OCI-LY7 (cell line): Measurements from ENCODE around the gene SIDT1. TPM values are rescaled to one million over a fixed set of nuclear protein-coding genes. Genes with fewer than 3 reads are reported as not detected.

Experiments
- BruUV-seq: library from RNA; stranded (reverse); fragments of 400-500 nt; replicated peaks from 2 replicates; lab custom pipeline; 2021; lab: Mats Ljungman, UMichigan
- CTCF ChIA-PET: fragments of 300-600 bp; sonication (Branson Sonifier 250); formaldehyde crosslinking; loops from one replicate; lab custom pipeline; 2022; ENCODE audit warnings: antibody characterized with exemption; ENCODE audit not compliant: unreplicated experiment; lab: Charles Lee
- POLR2A ChIA-PET: fragments of 300-600 bp; sonication (Branson Sonifier 250); formaldehyde crosslinking; loops from one replicate; lab custom pipeline; 2022; ENCODE audit warnings: antibody characterized with exemption; lab: Charles Lee
- DNase-seq: peaks from one replicate; pipeline ENCODE4 v3.0.0-alpha.2; 2015; ENCODE audit warnings: low spot score
- H2AFZ ChIP-seq: fragments of 200-600 bp; sonication (generic), shearing (Covaris generic); 2 replicates; pipeline ENCODE4 v1.6.1; 2014; ENCODE audit warnings: mild to moderate bottlenecking, antibody characterized with exemption, low read length, moderate library complexity
- H3K27ac ChIP-seq: fragments of 200-600 bp; sonication (generic); 2 replicates; pipeline ENCODE4 v1.5.1; 2014; ENCODE audit warnings: mixed run types, low read depth, mild to moderate bottlenecking, moderate library complexity, low read length, inconsistent platforms; ENCODE audit not compliant: poor library complexity, severe bottlenecking
- H3K36me3 ChIP-seq: fragments of 200-600 bp; sonication (generic); 2 replicates; pipeline ENCODE4 v1.6.1; 2014; ENCODE audit warnings: mild to moderate bottlenecking, antibody characterized with exemption, low read length, moderate library complexity, mixed read lengths; ENCODE audit not compliant: insufficient read depth
- H3K4me1 ChIP-seq: fragments of 200-600 bp; sonication (generic); 2 replicates; pipeline ENCODE4 v1.5.1; 2014; ENCODE audit warnings: mild to moderate bottlenecking, low read length; ENCODE audit not compliant: insufficient read depth, poor library complexity, severe bottlenecking
- H3K4me2 ChIP-seq: fragments of 200-600 bp; sonication (generic); 2 replicates; pipeline ENCODE4 v1.6.1; 2014; ENCODE audit warnings: mild to moderate bottlenecking, low read length
- H3K4me3 ChIP-seq: fragments of 200-600 bp; sonication (generic); 2 replicates; pipeline ENCODE4 v1.5.1; 2014; ENCODE audit warnings: mild to moderate bottlenecking, low read depth, low read length; ENCODE audit not compliant: poor library complexity, severe bottlenecking
- H3K79me2 ChIP-seq: fragments of 200-600 bp; sonication (generic); 2 replicates; pipeline ENCODE4 v1.6.1; 2016; ENCODE audit warnings: low read depth, mild to moderate bottlenecking, low read length, moderate library complexity, mixed read lengths; ENCODE audit not compliant: insufficient read depth
- H3K9me2 ChIP-seq: fragments of 200-600 bp; sonication (generic); 2 replicates; pipeline ENCODE4 v1.6.1; 2016; ENCODE audit warnings: mild to moderate bottlenecking, low read length, mixed read lengths; ENCODE audit not compliant: insufficient read depth
- H3K9me3 ChIP-seq: fragments of 200-600 bp; sonication (generic); 2 replicates; pipeline ENCODE4 v1.6.1; 2014; ENCODE audit warnings: mild to moderate bottlenecking, mixed run types, low read length, mixed read lengths
- H4K20me1 ChIP-seq: fragments of 200-600 bp; sonication (generic); 2 replicates; pipeline ENCODE4 v1.6.1; 2014; ENCODE audit warnings: mild to moderate bottlenecking, antibody characterized with exemption, low read length, moderate library complexity, mixed read lengths; ENCODE audit not compliant: insufficient read depth
- EZH2phosphoT487 ChIP-seq: fragments of 200-600 bp; sonication (generic); IDR thresholded peaks from 2 replicates; pipeline ENCODE4 v1.6.1; 2018; ENCODE audit warnings: low read depth, borderline replicate concordance, mild to moderate bottlenecking, mixed run types, antibody characterized with exemption, low read length, moderate library complexity, mixed read lengths
- intact Hi-C: fragments of 100-400 bp; cut with micrococcal nuclease; formaldehyde crosslinking; loops from one replicate; pipeline ENCODE4 v1.10.0; 2022; ENCODE audit not compliant: unreplicated experiment
- microRNA-seq: library from miRNA; unstranded; fragments of <30 nt; microRNA quantifications from one replicate; pipeline ENCODE4 v1.2.0, GENCODE V29; 2022; ENCODE audit warnings: borderline replicate concordance
- small RNA-seq: library from RNA; depleted of rRNA; stranded (forward); fragments of <200 nt; gene quantifications from one replicate; pipeline ENCODE3, GENCODE V24; 2014
- total RNA-seq, 2 experiments: library from RNA; depleted of rRNA in 1 of 2; stranded (reverse); fragments of >200 nt in 1 of 2; shearing (Covaris generic) in 1 of 2; gene quantifications; 2 replicates each; pipeline ENCODE4 v1.2.3, GENCODE V29; 2014 to 2022
- TF ChIP-seq, protein P1 (sequence below): fragments of 200-600 bp; sonication (generic); conservative IDR thresholded peaks from 2 replicates; pipeline ENCODE4 v1.5.1; 2014; ENCODE audit warnings: mild to moderate bottlenecking, antibody characterized with exemption, low read length, moderate library complexity, mixed read lengths

The SIDT1 gene
- total RNA-seq, 2 experiments from 2014 or later, result 7.3 to 10.3 TPM

DNA sequence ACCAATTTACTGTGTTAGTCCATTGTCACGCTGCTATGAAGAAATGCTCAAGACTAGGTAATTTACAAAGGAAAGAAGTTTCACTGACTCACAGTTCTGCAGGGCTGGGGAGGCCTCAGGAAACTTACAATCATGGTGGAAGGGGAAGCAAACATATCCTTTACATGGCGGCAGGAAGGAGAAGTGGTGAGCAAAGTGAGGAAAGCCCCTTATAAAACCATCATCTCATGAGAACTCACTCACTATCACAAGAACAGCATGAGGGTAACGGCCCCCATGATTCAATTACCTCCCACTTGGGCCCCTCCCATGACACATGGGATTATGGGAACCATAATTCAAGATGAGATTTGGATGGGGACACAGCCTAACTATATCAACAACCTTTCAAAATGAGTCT lies 143.9 kb downstream of the SIDT1 start:
- CTCF ChIA-PET, result no interaction called here
- Histone ChIP-seq H3K4me2 (no peak overlapping the region), H3K4me1 (no peaks in the 10 kb centered on the region), H4K20me1 (no peaks in the 10 kb centered on the region), H3K4me3 (no peak overlapping the region), H2AFZ (no peak overlapping the region), H3K9me3 (no peaks in the 10 kb centered on the region), H3K9me2 (no peaks in the 10 kb centered on the region), H3K79me2 (no peaks in the 10 kb centered on the region), H3K27ac (no peak overlapping the region), H3K36me3 (peaks cover 17% of the 10 kb centered on the region)
- no peak for TF ChIP-seq EZH2phosphoT487
- TF ChIP-seq, protein P1, sequence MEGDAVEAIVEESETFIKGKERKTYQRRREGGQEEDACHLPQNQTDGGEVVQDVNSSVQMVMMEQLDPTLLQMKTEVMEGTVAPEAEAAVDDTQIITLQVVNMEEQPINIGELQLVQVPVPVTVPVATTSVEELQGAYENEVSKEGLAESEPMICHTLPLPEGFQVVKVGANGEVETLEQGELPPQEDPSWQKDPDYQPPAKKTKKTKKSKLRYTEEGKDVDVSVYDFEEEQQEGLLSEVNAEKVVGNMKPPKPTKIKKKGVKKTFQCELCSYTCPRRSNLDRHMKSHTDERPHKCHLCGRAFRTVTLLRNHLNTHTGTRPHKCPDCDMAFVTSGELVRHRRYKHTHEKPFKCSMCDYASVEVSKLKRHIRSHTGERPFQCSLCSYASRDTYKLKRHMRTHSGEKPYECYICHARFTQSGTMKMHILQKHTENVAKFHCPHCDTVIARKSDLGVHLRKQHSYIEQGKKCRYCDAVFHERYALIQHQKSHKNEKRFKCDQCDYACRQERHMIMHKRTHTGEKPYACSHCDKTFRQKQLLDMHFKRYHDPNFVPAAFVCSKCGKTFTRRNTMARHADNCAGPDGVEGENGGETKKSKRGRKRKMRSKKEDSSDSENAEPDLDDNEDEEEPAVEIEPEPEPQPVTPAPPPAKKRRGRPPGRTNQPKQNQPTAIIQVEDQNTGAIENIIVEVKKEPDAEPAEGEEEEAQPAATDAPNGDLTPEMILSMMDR, result no peak
- DNase-seq, result no peak
- intact Hi-C loops, result no loop called here
- POLR2A ChIA-PET, result no interaction called here
- BruUV-seq, result no TSS peak

DNA sequence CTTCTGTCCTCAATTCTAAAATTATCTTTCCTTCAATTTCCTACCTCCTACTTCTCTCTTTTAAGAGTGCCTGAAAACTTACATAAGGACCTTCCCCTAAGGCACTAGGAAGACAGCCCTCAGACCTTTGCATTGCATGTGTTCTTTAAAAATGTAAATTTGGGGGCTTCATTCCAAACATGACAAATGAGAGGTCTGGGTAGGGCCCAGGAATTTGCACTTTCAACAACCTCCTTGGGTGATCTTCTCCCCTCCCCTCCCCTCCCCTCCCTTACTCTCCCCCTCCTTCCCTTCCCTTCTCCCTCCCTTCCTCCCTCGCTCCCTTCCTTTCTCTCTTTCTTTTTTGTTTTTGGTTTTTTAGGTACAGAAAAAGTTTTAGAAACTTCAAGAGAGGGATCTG lies 145.4 kb downstream of the SIDT1 start:
- CTCF ChIA-PET, result no interaction called here

DNA sequence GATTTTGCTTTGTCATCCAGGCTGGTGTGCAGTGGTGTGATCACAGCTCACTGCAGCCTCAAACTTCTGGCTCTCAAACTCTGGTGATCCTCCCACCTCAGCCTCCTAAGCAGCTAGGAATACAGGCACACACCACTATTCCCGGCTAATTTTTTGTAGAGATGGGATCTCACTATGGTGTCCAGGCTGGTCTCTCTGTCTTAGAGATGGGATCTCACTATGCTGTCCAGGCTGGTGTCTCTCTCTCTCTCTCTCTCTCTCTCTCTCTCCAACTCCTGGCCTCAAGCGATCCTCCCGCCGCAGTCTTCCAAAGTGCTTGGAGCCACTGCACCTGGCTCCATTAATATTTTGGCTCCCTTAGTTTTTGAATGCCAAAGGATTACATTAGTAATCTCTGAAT lies 146.4 kb downstream of the SIDT1 start:
- Histone ChIP-seq H3K4me2 (no peak overlapping the region), H4K20me1 (no peaks in the 10 kb centered on the region), H3K27ac (no peak overlapping the region), H3K36me3 (peaks cover 15% of the 10 kb centered on the region), H3K9me3 (no peaks in the 10 kb centered on the region; the same call in 1 of the 2 replicates), H3K79me2 (no peaks in the 10 kb centered on the region), H3K9me2 (no peaks in the 10 kb centered on the region), H3K4me3 (no peak overlapping the region), H3K4me1 (no peaks in the 10 kb centered on the region), H2AFZ (no peak overlapping the region)
- intact Hi-C loops, result no loop called here
- ChIA-PET CTCF (no interaction called here), POLR2A (no interaction called here)
- no TSS peak for BruUV-seq
- TF ChIP-seq, protein P1, result no peak
- TF ChIP-seq EZH2phosphoT487, result no peak
- DNase-seq, result no peak

More for the DNA sequence above, 145.4 kb downstream of the SIDT1 start:
- POLR2A ChIA-PET, result no interaction called here
- H3K9me2 ChIP-seq, result no peaks in the 10 kb centered on the region
- H3K36me3 ChIP-seq, result peaks cover 17% of the 10 kb centered on the region
- no peak overlapping the region for H2AFZ ChIP-seq
- no peak for DNase-seq
- H3K27ac ChIP-seq, result no peak overlapping the region
- no peaks in the 10 kb centered on the region for H3K4me1 ChIP-seq
- TF ChIP-seq EZH2phosphoT487, result no peak
- TF ChIP-seq, protein P1, result no peak
- intact Hi-C loops, result no loop called here
- no peaks in the 10 kb centered on the region for H4K20me1 ChIP-seq
- no peaks in the 10 kb centered on the region for H3K79me2 ChIP-seq
- H3K4me3 ChIP-seq, result no peak overlapping the region
- no peaks in the 10 kb centered on the region for H3K9me3 ChIP-seq
- BruUV-seq, result no TSS peak
- no peak overlapping the region for H3K4me2 ChIP-seq

Small RNAs within 50 kb of the gene (microRNA-seq; reads per million reads assigned to microRNA genes)
- gene MIR4446, result 3.0 reads per million

Small RNAs within 50 kb of the gene (small RNA-seq; reads per million reads assigned to genes)
- gene MIR4446, result not detected
- gene RN7SL767P, result not detected

Other genes starting within 250 kb of the SIDT1 start
- gene CFAP44, start 91.1 kb upstream of the SIDT1 start, total RNA-seq (2014; rRNA removed; shearing (Covaris generic)), result 5.2 and 5.7 TPM in 2 replicates
- 5.6 and 7.2 TPM in 2 replicates for gene CFAP44, start 91.1 kb upstream of the SIDT1 start, total RNA-seq (2022)
- 14.7 and 16.5 TPM in 2 replicates for gene SPICE1, start 17.4 kb upstream of the SIDT1 start, total RNA-seq (2014; rRNA removed; shearing (Covaris generic))
- gene SPICE1, start 17.4 kb upstream of the SIDT1 start, total RNA-seq (2022), result 21.5 and 21.9 TPM in 2 replicates
- gene USF3, start 164.1 kb downstream of the SIDT1 start, total RNA-seq (2014; rRNA removed; shearing (Covaris generic)), result 8.0 and 11.7 TPM in 2 replicates
- 18.1 and 20.0 TPM in 2 replicates for gene USF3, start 164.1 kb downstream of the SIDT1 start, total RNA-seq (2022)
- gene NAA50, start 213.7 kb downstream of the SIDT1 start, total RNA-seq (2014; rRNA removed; shearing (Covaris generic)), result 223 and 225 TPM in 2 replicates
- 159 and 172 TPM in 2 replicates for gene NAA50, start 213.7 kb downstream of the SIDT1 start, total RNA-seq (2022)
- 22.1 and 26.5 TPM in 2 replicates for gene ATP6V1A, start 214.5 kb downstream of the SIDT1 start, total RNA-seq (2014; rRNA removed; shearing (Covaris generic))
- gene ATP6V1A, start 214.5 kb downstream of the SIDT1 start, total RNA-seq (2022), result 63.2 and 77.3 TPM in 2 replicates